K562 (cell line): Measurements from ENCODE around the gene SPDYA.

Experiments used
- CEBPG ChIP-seq, 3 experiments: fragments of 200-800 bp in 1 of 3; sonication (Bioruptor generic) in 1 of 3; sonication (generic) in 1 of 3; formaldehyde crosslinking in 1 of 3; IDR thresholded peaks in 2 of 3; conservative IDR thresholded peaks in 1 of 3; 2 replicates each; pipeline versions ENCODE4 v1.6.1 to v1.8.0; 2016 to 2022; ENCODE audit warnings: missing compliant biosample characterization in 2 of 3, missing genetic modification characterization in 2 of 3, mild to moderate bottlenecking in 1 of 3, missing genetic modification reagents in 1 of 3
- CTCF ChIP-seq, 3 experiments: IDR thresholded peaks in 2 of 3; conservative IDR thresholded peaks in 1 of 3; 2 replicates each; pipeline ENCODE4 v1.5.1; 2011 to 2012; ENCODE audit warnings: low read length in 3 of 3, mild to moderate bottlenecking in 3 of 3, control low read depth in 2 of 3, improper control_type of control experiment in 1 of 3, inconsistent platforms in 1 of 3, low read depth in 1 of 3, mixed read lengths in 1 of 3, moderate library complexity in 1 of 3; ENCODE audit not compliant: insufficient read depth in 2 of 3
- EZH2 ChIP-seq: IDR thresholded peaks from 2 replicates; pipeline ENCODE4 v1.6.1; 2012; ENCODE audit warnings: low read depth, mild to moderate bottlenecking, inconsistent platforms, low read length, borderline replicate concordance
- FOXP1 ChIP-seq: sonication (generic); formaldehyde crosslinking; IDR thresholded peaks from 2 replicates; pipeline ENCODE4 v1.8.0; 2022; ENCODE audit warnings: mild to moderate bottlenecking, missing genetic modification reagents
- HOMEZ ChIP-seq: fragments of 250-450 bp; sonication (Bioruptor Pico); IDR thresholded peaks from 2 replicates; pipeline ENCODE4 v1.4.0; 2020; ENCODE audit warnings: mild to moderate bottlenecking, moderate library complexity
- NR3C1 ChIP-seq: sonication (generic); formaldehyde crosslinking; IDR thresholded peaks from 2 replicates; pipeline ENCODE4 v1.8.1; 2022; ENCODE audit warnings: missing genetic modification reagents
- PML ChIP-seq: IDR thresholded peaks from 2 replicates; pipeline ENCODE4 v1.6.1; 2012; ENCODE audit warnings: low read length, inconsistent platforms
- POLR2A ChIP-seq: fragments of 450-650 bp; conservative IDR thresholded peaks from 2 replicates; pipeline ENCODE4 v1.6.1; 2016
- SETDB1 ChIP-seq: IDR thresholded peaks from one replicate; pipeline ENCODE4 v1.6.1; 2012; ENCODE audit warnings: low read length, control low read depth, inconsistent platforms
- ZFP36 ChIP-seq: fragments of 150-350 bp; IDR thresholded peaks from 2 replicates; pipeline ENCODE4 v1.6.1; 2018; ENCODE audit warnings: low read length, low read depth; ENCODE audit not compliant: partially characterized antibody
- ZNF655 ChIP-seq: fragments of 250-450 bp; sonication (Bioruptor Pico); IDR thresholded peaks from 2 replicates; pipeline ENCODE4 v1.5.0; 2021

- TF ChIP-seq EZH2: no peak
- no peak for TF ChIP-seq SETDB1
- TF ChIP-seq CTCF (IDR thresholded peaks at IDR 0.05 in 2 of 3, conservative IDR thresholded peaks at IDR 0.05 in 1 of 3; ENCODE audit: insufficient read depth in 2 of 3, low read depth in 1 of 3, low read length in 3 of 3): no peak
- TF ChIP-seq FOXP1: no peak
- TF ChIP-seq POLR2A: no peak
- TF ChIP-seq PML: no peak
- TF ChIP-seq NR3C1: no peak
- no peak for TF ChIP-seq ZNF655
- TF ChIP-seq ZFP36: no peak
- TF ChIP-seq CEBPG (CRISPR knock-in tag; IDR thresholded peaks at IDR 0.05): no peak
- no peak for TF ChIP-seq CEBPG (tag; conservative IDR thresholded peaks at IDR 0.05 in 1 of 2, IDR thresholded peaks at IDR 0.05 in 1 of 2)
- TF ChIP-seq HOMEZ (CRISPR knock-in tag): no peak
Observed at GRCh38 chr2:28796620-28797019, 14.0 kb upstream of the SPDYA start.
